SKM-1 (cell line): ENCODE data around the gene TSPAN2.

ENCODE experiments used
- DNase-seq: peaks from one replicate; lab custom pipeline; 2025; ENCODE audit not compliant: unreplicated experiment; lab: John Stamatoyannopoulos, UW

The TSPAN2 gene

GRCh38 chr1:115114308-115114707 is 25.0 kb upstream of the TSPAN2 start:
- DNase-seq, result no peak

- DNase-seq, result no peak
Observed at GRCh38 chr1:115113766-115114165, 24.5 kb upstream of the TSPAN2 start.

GRCh38 chr1:115112496-115113375 is 23.4 kb upstream of the TSPAN2 start:
- DNase-seq, result no peak

GRCh38 chr1:115107516-115108260 is 18.4 kb upstream of the TSPAN2 start:
- DNase-seq, result peak; percentile 83

- no peak for DNase-seq
Observed at GRCh38 chr1:115105831-115106230, 16.5 kb upstream of the TSPAN2 start.

GRCh38 chr1:115099693-115100050 is 10.4 kb upstream of the TSPAN2 start:
- DNase-seq, result no peak

GRCh38 chr1:115098979-115099692 is 9.8 kb upstream of the TSPAN2 start:
- DNase-seq, result peak; percentile 35

GRCh38 chr1:115092175-115092574 is 2.9 kb upstream of the TSPAN2 start:
- DNase-seq, result no peak

GRCh38 chr1:115091572-115091971 is 2.3 kb upstream of the TSPAN2 start:
- DNase-seq, result no peak

- no peak for DNase-seq
Observed at GRCh38 chr1:115090956-115091355, 1.7 kb upstream of the TSPAN2 start.

- DNase-seq, result no peak
Observed at GRCh38 chr1:115090540-115090939, 1.2 kb upstream of the TSPAN2 start.

GRCh38 chr1:115090186-115090490 is 835 bp upstream of the TSPAN2 start:
- DNase-seq, result no peak

GRCh38 chr1:115088871-115089419 is 358 bp downstream of the TSPAN2 start:
- DNase-seq, result no peak

GRCh38 chr1:115088115-115088778 is 1.1 kb downstream of the TSPAN2 start:
- DNase-seq, result no peak

- no peak for DNase-seq
Observed at GRCh38 chr1:115086176-115086830, 3.0 kb downstream of the TSPAN2 start.

- DNase-seq, result no peak
Observed at GRCh38 chr1:115084902-115085511, 4.3 kb downstream of the TSPAN2 start.

- DNase-seq, result no peak
Observed at GRCh38 chr1:115082949-115083348, 6.4 kb downstream of the TSPAN2 start.

- DNase-seq, result no peak
Observed at GRCh38 chr1:115078708-115079107, 10.6 kb downstream of the TSPAN2 start.

GRCh38 chr1:115077984-115078330 is 11.3 kb downstream of the TSPAN2 start:
- no peak for DNase-seq

- no peak for DNase-seq
Observed at GRCh38 chr1:115077286-115077983, 11.9 kb downstream of the TSPAN2 start.
